ENCODE measurements around the gene RPL18A. TPM values are rescaled to one million over a fixed set of nuclear protein-coding genes. Genes with fewer than 3 reads are reported as not detected.

Gene RPL18A
- polyA plus RNA-seq, 1 of the 3 experiments (the other 2 are of a cell fraction): 2,695 TPM

DNA sequence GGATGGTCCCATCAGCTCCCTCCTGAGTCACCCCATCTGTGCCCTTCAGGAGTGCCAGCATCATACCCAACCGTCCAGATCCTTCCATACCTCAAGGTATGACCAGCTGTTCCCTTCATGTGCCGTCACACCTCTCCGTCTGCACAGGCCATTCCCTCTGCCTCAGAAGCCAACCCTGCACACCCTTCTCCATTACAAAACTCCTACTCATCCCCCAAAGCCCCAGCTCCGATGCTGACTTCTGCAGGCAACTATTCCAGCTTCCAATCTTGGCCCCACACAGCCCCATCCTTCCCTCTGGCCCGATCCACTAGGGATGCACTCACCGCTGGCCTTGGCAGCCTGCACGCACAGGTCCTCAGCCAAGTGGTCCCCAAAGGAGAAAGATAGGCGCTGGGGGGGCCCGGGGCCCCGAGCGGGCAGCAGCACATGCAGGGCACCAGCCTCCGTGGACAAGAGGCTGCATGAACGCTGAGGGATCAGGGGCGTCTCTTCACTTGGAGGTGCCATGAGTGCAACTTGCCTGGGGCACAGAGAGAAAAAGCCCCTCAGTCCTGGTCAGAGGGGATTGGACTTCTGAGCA, 15.7 kb upstream of the RPL18A start:
- ChIA-PET POLR2A (interaction anchor here (3.1 kb wide), 1 partner anchor 16 kb away, joined by 14 read pairs; the partner anchor contains the start of gene RPL18A), CTCF (interaction anchor here (1.1 to 2.8 kb wide), 4 partner anchors 11 to 404 kb away, joined by 3 to 20 read pairs (median 3); partner anchors contain the start of gene CCDC124)
- TF ChIP-seq FOSL2 (IDR thresholded peaks at IDR 0.05; ENCODE audit: borderline replicate concordance, low read depth) (no peak), MXI1 (IDR thresholded peaks at IDR 0.05; ENCODE audit: low read depth, low read length) (no peak)
- WGBS (ENCODE audit: low lambda C conversion rate): 84% methylated on average over 14 of the region's 14 CpGs
- Histone ChIP-seq H3K4me2 (no peak overlapping the region), H3F3A (replicated peaks; ENCODE audit: insufficient read depth) (no peaks in the 10 kb centered on the region), H3K9me2 (no peaks in the 10 kb centered on the region), H3K9me3 (no peaks in the 10 kb centered on the region), H3K9ac (no peak overlapping the region), H2AFZ (ENCODE audit: low read depth) (no peak overlapping the region), H3K27me3 (ENCODE audit: insufficient read depth) (no peaks in the 10 kb centered on the region), H4K20me1 (ENCODE audit: insufficient read depth) (no peaks in the 10 kb centered on the region), H3K36me3 (replicated peaks in 1 of 2; ENCODE audit: control insufficient read depth in 1 of 2, insufficient read depth in 2 of 2, low read length in 1 of 2) (no peaks in the 10 kb centered on the region), H3K27ac (ENCODE audit: low read depth in 2 of 2, low read length in 1 of 2) (no peak overlapping the region), H3K4me3 (ENCODE audit: low read depth in 2 of 2, low read length in 1 of 2) (no peak overlapping the region), H3K4me1 (ENCODE audit: control insufficient read depth in 1 of 2, insufficient read depth in 2 of 2, low read depth in 1 of 2, low read length in 1 of 2) (peaks cover 0 to 14% of the 10 kb centered on the region in 2 experiments; a peak in 1 of 4 replicates), H3K79me2 (ENCODE audit: insufficient read depth) (no peaks in the 10 kb centered on the region)
- DNase-seq: no peak

DNA sequence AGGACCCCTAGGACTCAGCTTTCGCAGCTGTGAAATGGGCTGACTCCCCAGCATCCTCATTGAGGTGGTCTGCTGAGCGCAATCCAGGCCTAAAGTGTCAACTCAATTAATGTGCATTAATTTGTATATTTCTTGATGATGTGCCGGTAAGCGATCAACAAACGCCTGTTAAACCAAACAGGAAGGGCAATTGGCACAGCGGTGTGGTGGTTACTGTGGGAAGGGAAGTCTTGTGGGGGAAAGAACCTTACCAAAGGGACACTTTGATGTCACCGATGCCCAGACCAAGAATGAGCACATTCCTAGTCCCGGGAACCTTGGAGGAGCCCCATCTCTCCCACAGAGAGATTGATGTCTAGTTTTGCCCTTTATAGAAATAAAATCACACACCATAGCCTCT, 13.6 kb upstream of the RPL18A start:
- Histone ChIP-seq H3K27me3 (ENCODE audit: insufficient read depth) (no peaks in the 10 kb centered on the region), H3K9me2 (no peaks in the 10 kb centered on the region), H3F3A (replicated peaks; ENCODE audit: insufficient read depth) (no peaks in the 10 kb centered on the region), H3K9ac (no peak overlapping the region), H3K9me3 (no peaks in the 10 kb centered on the region), H4K20me1 (ENCODE audit: insufficient read depth) (no peaks in the 10 kb centered on the region), H3K4me2 (no peak overlapping the region), H3K4me1 (ENCODE audit: control insufficient read depth in 1 of 2, insufficient read depth in 2 of 2, low read depth in 1 of 2, low read length in 1 of 2) (peaks cover 0 to 11% of the 10 kb centered on the region in 2 experiments; a peak in 1 of 4 replicates), H3K36me3 (replicated peaks in 1 of 2; ENCODE audit: control insufficient read depth in 1 of 2, insufficient read depth in 2 of 2, low read length in 1 of 2) (no peaks in the 10 kb centered on the region), H3K79me2 (ENCODE audit: insufficient read depth) (no peaks in the 10 kb centered on the region), H3K4me3 (ENCODE audit: low read depth in 2 of 2, low read length in 1 of 2) (no peak overlapping the region), H3K27ac (ENCODE audit: low read depth in 2 of 2, low read length in 1 of 2) (no peak overlapping the region), H2AFZ (ENCODE audit: low read depth) (no peak overlapping the region)
- ChIA-PET CTCF (interaction anchor here (1.7 kb wide), 1 partner anchor 10 kb away, joined by 9 read pairs; no protein-coding TSS in a partner anchor), POLR2A (interaction anchor here (1.1 to 1.7 kb wide), 3 partner anchors 13 to 16 kb away, joined by 3 to 9 read pairs (median 6); partner anchors contain the start of gene RPL18A)
- TF ChIP-seq GABPA (IDR thresholded peaks at IDR 0.05; ENCODE audit: low read depth) (no peak), MEF2A (IDR thresholded peaks at IDR 0.05; ENCODE audit: borderline replicate concordance, low read depth) (no peak), TCF12 (IDR thresholded peaks at IDR 0.05) (no peak), RCOR1 (IDR thresholded peaks at IDR 0.05; ENCODE audit: low read length) (no peak)
- TF ChIP-seq, protein P1, sequence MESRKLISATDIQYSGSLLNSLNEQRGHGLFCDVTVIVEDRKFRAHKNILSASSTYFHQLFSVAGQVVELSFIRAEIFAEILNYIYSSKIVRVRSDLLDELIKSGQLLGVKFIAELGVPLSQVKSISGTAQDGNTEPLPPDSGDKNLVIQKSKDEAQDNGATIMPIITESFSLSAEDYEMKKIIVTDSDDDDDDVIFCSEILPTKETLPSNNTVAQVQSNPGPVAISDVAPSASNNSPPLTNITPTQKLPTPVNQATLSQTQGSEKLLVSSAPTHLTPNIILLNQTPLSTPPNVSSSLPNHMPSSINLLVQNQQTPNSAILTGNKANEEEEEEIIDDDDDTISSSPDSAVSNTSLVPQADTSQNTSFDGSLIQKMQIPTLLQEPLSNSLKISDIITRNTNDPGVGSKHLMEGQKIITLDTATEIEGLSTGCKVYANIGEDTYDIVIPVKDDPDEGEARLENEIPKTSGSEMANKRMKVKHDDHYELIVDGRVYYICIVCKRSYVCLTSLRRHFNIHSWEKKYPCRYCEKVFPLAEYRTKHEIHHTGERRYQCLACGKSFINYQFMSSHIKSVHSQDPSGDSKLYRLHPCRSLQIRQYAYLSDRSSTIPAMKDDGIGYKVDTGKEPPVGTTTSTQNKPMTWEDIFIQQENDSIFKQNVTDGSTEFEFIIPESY (IDR thresholded peaks at IDR 0.05; ENCODE audit: borderline replicate concordance, low read depth): no peak
- TF ChIP-seq, protein P2, sequence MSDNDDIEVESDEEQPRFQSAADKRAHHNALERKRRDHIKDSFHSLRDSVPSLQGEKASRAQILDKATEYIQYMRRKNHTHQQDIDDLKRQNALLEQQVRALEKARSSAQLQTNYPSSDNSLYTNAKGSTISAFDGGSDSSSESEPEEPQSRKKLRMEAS (IDR thresholded peaks at IDR 0.05; ENCODE audit: low read depth): no peak
- 98% methylated on average over 8 of the region's 8 CpGs for WGBS (ENCODE audit: low lambda C conversion rate)
- DNase-seq: no peak

All from SK-N-SH (cell line).